GM10266 (cell line): Measurements from ENCODE around the gene BCAS1.

Experiments used
- DNase-seq: peaks from one replicate; pipeline ENCODE4 v3.0.0; 2012; ENCODE audit errors: extremely low spot score
- TF ChIP-seq, protein P1 (sequence below): IDR thresholded peaks from 2 replicates; pipeline ENCODE4 v1.5.1; 2012; ENCODE audit warnings: mild to moderate bottlenecking, low read depth; ENCODE audit not compliant: control insufficient read depth, insufficient read depth; ENCODE audit errors: missing control alignments

BCAS1 gene

DNA sequence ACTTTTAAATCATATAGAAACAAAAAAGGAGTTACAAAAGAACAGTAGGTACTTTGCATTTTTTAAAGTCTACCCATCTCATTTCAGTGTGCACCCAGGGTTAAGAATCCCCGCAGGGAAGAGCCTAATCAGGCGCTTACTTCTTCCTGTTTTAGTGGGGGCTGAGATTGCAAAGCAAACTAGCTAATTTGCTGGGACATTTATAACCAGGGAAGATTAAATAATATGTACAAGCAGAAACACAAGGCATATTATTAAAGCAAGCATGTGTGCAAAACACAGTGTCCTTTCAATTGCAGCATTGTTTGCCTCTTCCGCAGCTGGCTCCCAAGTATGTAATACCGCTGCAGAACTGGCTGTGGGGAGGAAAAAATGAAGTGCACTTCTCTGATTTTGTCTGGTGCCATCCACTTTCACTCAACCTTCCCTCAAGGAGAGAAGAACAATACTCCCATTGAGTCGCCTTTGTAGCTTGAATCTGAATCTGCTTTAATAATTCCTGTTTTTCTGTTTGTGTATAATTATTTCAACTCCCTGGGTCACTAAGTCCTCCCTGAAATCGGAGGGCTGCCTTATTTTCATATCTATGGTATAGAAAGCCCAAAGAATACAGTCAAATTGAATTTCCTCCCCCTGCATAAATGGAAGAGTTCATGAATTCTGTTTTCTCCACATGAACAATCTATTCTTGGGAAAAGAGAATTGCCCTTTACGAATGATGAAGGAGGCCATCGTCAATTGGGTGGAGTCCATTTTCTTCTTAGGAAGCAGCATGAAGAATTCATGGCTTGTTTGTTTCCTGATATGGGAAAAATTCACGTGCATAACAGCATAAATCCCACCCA, 23.3 kb upstream of the BCAS1 start:
- DNase-seq = no peak
- TF ChIP-seq, protein P1, sequence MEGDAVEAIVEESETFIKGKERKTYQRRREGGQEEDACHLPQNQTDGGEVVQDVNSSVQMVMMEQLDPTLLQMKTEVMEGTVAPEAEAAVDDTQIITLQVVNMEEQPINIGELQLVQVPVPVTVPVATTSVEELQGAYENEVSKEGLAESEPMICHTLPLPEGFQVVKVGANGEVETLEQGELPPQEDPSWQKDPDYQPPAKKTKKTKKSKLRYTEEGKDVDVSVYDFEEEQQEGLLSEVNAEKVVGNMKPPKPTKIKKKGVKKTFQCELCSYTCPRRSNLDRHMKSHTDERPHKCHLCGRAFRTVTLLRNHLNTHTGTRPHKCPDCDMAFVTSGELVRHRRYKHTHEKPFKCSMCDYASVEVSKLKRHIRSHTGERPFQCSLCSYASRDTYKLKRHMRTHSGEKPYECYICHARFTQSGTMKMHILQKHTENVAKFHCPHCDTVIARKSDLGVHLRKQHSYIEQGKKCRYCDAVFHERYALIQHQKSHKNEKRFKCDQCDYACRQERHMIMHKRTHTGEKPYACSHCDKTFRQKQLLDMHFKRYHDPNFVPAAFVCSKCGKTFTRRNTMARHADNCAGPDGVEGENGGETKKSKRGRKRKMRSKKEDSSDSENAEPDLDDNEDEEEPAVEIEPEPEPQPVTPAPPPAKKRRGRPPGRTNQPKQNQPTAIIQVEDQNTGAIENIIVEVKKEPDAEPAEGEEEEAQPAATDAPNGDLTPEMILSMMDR = no peak

DNA sequence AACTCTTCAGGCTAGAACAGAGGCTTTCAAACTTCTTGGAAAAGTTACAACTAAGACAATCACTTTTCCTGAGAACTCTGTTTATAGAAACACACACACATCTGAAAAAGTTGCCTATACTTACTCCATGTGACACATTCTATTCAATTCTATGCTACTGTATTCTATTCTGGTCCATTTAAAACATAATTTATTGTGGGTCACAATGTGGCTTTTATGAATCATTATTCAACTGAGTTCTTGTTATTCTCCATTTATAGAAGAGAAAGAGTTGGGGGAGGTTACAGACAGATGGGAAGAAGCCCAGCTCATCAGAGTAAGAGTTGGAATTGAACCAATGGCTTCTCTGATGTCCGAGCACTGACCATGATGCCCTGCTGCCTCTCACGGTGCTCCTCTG, 21.6 kb upstream of the BCAS1 start:
- DNase-seq = no peak
- TF ChIP-seq, protein P1 = no peak

DNA sequence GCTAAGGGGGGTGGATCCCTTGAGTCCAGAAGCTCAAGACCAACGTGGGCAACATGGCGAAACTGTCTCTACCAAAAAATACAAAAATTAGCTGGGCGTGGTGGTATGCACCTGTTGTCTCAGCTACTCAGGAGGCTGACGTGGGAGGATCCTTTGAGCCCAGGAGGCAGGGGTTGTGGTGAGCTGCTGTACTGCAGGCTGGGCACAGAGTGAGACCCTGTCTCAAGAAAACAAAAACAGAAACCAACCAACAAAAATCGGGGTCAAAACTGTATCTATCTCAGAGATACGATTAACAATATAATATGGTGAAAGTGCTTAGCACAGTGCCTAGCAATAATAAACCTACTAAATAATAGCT, 20.7 kb upstream of the BCAS1 start:
- no peak for DNase-seq
- TF ChIP-seq, protein P1 = no peak

DNA sequence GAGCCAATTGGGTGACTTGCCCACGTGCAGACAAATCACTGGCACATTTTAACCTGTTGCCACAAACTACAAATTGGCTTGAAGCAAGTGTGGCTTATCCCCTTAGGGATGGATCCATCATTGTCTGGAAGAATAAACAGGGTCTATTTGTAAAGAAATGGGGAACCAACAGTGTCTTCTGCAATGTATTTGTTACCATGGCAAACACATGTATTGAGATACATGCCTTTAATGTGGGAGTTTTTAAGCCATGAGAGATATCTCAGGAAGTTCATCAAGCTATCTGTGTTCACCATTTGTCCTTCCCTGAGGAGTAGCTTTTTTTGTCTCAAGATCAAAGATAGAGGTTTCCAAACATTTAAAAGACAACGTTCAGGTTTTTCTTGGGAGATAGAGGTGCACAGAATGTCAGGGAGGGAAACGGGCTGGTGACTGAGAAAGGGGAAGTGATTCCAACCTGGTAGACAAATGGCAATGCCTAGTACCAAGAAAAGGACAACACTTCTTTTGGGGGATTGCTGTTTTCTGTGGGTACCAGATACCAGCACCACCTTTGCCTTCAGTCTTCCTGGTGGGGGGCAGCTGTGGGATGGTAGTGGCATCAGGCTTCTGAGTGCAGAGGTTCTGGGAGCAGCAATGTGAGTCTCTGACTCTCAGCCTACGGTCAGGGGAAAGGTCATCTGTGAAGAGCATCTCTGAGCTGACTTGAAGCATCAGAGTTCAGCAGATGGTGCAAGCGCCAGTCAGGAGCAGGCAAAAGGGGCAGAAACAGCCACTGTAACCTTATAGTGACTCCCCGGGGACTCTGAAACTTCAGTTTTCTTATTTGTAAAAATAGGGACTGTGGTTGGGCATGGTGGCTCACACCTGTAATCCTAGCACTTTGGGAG, 20.1 kb upstream of the BCAS1 start:
- TF ChIP-seq, protein P1 = no peak
- no peak for DNase-seq

DNA sequence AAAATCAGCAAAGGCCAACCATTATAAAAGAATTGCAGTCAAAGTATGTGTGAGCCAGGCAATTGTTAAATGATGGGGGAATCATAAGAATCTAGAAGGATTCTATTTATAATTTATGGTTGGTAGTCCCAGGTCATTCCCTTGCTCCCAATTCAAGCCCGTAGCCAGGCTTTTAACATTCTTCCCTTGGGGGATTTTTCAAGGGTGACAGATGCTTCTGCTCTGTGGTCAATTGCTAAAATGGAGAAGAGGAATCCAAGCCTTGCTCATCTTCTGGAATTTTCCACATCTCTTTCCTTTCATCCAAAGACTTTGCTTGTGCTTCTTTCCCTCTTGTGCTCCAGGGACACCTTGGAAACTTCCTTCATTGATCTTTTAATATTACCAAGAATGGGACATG, 18.0 kb upstream of the BCAS1 start:
- TF ChIP-seq, protein P1 = no peak
- no peak for DNase-seq

DNA sequence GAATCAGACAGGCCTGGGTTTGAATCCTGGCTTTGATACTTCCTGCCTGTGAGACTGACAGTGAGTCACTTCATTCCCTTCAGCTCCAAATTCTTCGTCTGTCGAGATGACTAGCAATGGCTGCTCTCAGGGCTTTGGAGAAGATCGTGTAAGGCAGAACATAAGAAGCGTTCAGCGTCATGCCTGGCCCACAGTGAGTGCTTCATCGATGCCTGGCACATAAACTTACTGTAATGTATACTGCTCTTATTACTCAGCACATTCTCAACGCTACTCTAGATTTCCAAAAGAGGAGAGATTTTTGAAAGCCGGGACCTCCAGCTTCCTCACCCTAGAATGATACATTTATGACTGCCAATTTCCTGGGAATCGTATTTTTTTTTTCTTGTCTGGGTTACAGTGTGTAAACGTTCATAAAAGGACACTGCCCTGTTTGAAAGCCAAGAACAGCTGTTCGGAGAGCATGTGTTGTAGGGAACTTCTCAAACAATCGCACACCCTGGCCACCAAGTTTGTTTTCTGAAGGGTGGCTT, 16.2 kb upstream of the BCAS1 start:
- TF ChIP-seq, protein P1 = no peak

DNA sequence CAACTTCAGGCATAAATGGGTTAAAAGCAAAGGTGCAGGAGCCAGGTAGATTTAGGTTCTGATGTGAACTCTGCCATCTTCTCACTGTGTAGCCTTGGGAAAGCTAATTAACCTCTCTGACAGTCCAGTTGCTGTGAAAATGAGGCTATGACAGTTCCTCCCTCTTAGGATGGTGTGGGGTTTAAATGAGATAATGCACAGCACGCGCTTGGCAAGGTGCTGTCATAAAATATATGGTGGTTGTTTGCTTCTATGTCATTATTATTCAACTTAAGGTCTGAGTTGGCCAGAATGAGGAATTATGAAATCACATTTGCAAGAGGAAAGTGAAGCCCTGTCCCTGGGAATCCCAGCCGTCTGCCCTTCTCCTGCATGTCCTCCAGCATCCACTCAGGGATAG, 15.5 kb upstream of the BCAS1 start:
- TF ChIP-seq, protein P1 = no peak
- DNase-seq = no peak

More for the DNA sequence above, 16.2 kb upstream of the BCAS1 start:
- DNase-seq = no peak
